ENCODE data around the gene OR14K1. TPM values are rescaled to one million over a fixed set of nuclear protein-coding genes. Genes with fewer than 3 reads are reported as not detected.
"Not testable (repeated sequence)": the region's sequence is repeated elsewhere in the genome, so short reads cannot be mapped to it uniquely, and the experiment has no call there.

The OR14K1 gene
- total and polyA plus RNA-seq, 2 experiments from 2014 or later = 0.31 TPM; not detected in 1

DNA sequence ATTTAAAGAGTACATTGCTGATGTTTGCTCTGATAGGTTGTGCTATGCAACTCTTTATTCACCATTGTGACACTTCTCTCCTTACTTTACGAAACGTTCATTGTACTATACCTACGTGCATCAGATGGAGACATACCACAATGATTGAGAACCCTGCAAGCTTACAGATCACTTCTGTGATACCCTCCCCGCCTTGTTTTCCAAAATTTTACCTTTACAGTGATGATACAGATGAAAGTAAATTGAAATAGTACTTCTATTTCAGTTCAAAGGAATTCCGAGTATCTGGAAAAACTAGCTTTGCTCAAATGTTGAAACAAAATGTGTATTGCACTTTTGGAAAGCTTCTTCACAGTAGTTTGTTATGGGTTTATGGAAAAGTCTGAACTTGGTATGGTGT lies 3.3 kb downstream of the OR14K1 start:
- Mint-ChIP-seq H3K36me3 (ENCODE audit: low read depth) (peaks cover 3% of the 10 kb centered on the region), H3K9me3 (peaks cover 64% of the 10 kb centered on the region), H3K27ac (no peak overlapping the region), H3K27me3 (ENCODE audit: insufficient read depth, low read depth, poor library complexity) (no peaks in the 10 kb centered on the region), H3K4me3 (no peak overlapping the region), H3K4me1 (no peaks in the 10 kb centered on the region)
- no peaks in the 10 kb centered on the region for H3K27me3 ChIP-seq (ENCODE audit: insufficient read depth)
- no peak for DNase-seq (ENCODE audit: low spot score)
- H3K27ac ChIP-seq (ENCODE audit: low read depth) = no peak overlapping the region
- H3F3A ChIP-seq (replicated peaks; ENCODE audit: low read depth) = no peaks in the 10 kb centered on the region
- TF ChIP-seq, protein P1, sequence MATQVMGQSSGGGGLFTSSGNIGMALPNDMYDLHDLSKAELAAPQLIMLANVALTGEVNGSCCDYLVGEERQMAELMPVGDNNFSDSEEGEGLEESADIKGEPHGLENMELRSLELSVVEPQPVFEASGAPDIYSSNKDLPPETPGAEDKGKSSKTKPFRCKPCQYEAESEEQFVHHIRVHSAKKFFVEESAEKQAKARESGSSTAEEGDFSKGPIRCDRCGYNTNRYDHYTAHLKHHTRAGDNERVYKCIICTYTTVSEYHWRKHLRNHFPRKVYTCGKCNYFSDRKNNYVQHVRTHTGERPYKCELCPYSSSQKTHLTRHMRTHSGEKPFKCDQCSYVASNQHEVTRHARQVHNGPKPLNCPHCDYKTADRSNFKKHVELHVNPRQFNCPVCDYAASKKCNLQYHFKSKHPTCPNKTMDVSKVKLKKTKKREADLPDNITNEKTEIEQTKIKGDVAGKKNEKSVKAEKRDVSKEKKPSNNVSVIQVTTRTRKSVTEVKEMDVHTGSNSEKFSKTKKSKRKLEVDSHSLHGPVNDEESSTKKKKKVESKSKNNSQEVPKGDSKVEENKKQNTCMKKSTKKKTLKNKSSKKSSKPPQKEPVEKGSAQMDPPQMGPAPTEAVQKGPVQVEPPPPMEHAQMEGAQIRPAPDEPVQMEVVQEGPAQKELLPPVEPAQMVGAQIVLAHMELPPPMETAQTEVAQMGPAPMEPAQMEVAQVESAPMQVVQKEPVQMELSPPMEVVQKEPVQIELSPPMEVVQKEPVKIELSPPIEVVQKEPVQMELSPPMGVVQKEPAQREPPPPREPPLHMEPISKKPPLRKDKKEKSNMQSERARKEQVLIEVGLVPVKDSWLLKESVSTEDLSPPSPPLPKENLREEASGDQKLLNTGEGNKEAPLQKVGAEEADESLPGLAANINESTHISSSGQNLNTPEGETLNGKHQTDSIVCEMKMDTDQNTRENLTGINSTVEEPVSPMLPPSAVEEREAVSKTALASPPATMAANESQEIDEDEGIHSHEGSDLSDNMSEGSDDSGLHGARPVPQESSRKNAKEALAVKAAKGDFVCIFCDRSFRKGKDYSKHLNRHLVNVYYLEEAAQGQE (IDR thresholded peaks at IDR 0.05; ENCODE audit: unreplicated experiment) = no peak
- TF ChIP-seq, protein P2, sequence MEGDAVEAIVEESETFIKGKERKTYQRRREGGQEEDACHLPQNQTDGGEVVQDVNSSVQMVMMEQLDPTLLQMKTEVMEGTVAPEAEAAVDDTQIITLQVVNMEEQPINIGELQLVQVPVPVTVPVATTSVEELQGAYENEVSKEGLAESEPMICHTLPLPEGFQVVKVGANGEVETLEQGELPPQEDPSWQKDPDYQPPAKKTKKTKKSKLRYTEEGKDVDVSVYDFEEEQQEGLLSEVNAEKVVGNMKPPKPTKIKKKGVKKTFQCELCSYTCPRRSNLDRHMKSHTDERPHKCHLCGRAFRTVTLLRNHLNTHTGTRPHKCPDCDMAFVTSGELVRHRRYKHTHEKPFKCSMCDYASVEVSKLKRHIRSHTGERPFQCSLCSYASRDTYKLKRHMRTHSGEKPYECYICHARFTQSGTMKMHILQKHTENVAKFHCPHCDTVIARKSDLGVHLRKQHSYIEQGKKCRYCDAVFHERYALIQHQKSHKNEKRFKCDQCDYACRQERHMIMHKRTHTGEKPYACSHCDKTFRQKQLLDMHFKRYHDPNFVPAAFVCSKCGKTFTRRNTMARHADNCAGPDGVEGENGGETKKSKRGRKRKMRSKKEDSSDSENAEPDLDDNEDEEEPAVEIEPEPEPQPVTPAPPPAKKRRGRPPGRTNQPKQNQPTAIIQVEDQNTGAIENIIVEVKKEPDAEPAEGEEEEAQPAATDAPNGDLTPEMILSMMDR (conservative IDR thresholded peaks at IDR 0.05; ENCODE audit: low read depth in 2 of 2) = no peak
- no peaks in the 10 kb centered on the region for H3K79me2 ChIP-seq (replicated peaks; ENCODE audit: insufficient read depth)
- no peak for ATAC-seq
- no peaks in the 10 kb centered on the region for H3K4me1 ChIP-seq (ENCODE audit: insufficient read depth)
- H3K9me2 ChIP-seq (ENCODE audit: insufficient read depth) = peaks cover 8% of the 10 kb centered on the region; the same call in 1 of the 2 replicates
- no peaks in the 10 kb centered on the region for H4K20me1 ChIP-seq (replicated peaks; ENCODE audit: insufficient read depth)
- H2AFZ ChIP-seq = no peak overlapping the region
- H3K4me2 ChIP-seq = no peak overlapping the region
- no peaks in the 10 kb centered on the region for H3K36me3 ChIP-seq (ENCODE audit: insufficient read depth)
- H3K4me3 ChIP-seq = no peak overlapping the region

DNA sequence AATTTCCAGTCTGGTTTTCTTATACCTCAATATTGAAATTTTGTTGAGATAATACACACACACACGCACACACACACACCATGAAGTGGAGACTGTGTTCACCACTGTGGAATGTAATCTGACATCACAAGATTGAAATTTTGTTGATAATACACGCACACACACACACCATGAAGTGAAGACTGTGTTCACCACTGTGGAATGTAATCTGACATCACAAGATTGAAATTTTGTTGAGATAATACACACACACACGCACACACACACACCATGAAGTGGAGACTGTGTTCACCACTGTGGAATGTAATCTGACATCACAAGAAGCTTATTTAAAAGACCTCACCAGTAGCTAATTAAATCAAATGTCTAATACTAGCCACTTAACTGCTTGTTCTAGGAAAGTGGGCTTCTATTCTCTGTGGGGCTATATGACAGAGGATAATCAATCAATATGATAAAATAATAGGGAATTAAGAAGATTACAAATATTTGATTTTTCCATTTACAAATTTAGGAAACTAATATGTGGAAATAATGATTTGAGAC lies 3.9 kb downstream of the OR14K1 start:
- H3K27me3 Mint-ChIP-seq (ENCODE audit: insufficient read depth, low read depth, poor library complexity); H2AFZ ChIP-seq; H3K4me3 Mint-ChIP-seq; H3K4me2 ChIP-seq; H3K4me1 Mint-ChIP-seq; H3K4me3 ChIP-seq; H3K27ac ChIP-seq (ENCODE audit: low read depth); H3K79me2 ChIP-seq (replicated peaks; ENCODE audit: insufficient read depth); H3K27me3 ChIP-seq (ENCODE audit: insufficient read depth); H3K27ac Mint-ChIP-seq; DNase-seq (ENCODE audit: low spot score); H3K36me3 ChIP-seq (ENCODE audit: insufficient read depth); ATAC-seq; H3K9me2 ChIP-seq (ENCODE audit: insufficient read depth); H4K20me1 ChIP-seq (replicated peaks; ENCODE audit: insufficient read depth); H3K36me3 Mint-ChIP-seq (ENCODE audit: low read depth); H3K4me1 ChIP-seq (ENCODE audit: insufficient read depth); H3F3A ChIP-seq (replicated peaks; ENCODE audit: low read depth): not testable (repeated sequence)
- peaks cover 64% of the 10 kb centered on the region for H3K9me3 Mint-ChIP-seq

DNA sequence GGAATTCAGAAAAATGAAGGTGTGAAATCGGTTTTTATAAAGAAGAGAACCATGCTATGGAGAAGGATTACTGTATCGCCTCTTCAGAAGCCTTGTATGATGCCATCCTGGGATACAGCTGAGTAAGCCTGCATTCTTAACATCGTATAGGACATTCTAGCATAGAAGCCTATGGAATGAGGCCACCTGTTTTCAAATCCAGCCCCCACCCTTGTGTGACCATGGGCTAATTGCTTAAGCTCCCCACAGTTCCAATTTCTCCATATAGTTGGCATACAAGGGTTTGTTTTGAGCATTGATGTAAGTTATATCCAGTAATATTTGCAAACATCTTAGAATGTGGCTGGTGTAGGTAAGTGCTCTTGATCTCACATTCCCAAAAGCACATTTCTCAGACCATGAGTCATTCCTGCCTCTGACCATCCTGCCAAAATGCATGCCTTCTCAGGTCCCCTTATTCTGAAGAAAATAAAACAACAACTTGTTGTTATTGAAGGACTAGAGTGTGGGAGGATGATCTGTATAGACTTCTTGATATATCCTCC lies 8.0 kb downstream of the OR14K1 start:
- H4K20me1 ChIP-seq (replicated peaks; ENCODE audit: insufficient read depth) = no peaks in the 10 kb centered on the region
- no peak for DNase-seq (ENCODE audit: low spot score)
- no peaks in the 10 kb centered on the region for H3K79me2 ChIP-seq (replicated peaks; ENCODE audit: insufficient read depth)
- no peak overlapping the region for H3K4me3 ChIP-seq
- ATAC-seq = no peak
- no peaks in the 10 kb centered on the region; the same call in 1 of the 3 replicates for H3K36me3 Mint-ChIP-seq (ENCODE audit: low read depth)
- peaks cover 8% of the 10 kb centered on the region; the same call in 1 of the 2 replicates for H3K9me2 ChIP-seq (ENCODE audit: insufficient read depth)
- no peaks in the 10 kb centered on the region for H3F3A ChIP-seq (replicated peaks; ENCODE audit: low read depth)
- H2AFZ ChIP-seq = no peak overlapping the region
- no peak overlapping the region for H3K27ac ChIP-seq (ENCODE audit: low read depth)
- no peak overlapping the region for H3K27ac Mint-ChIP-seq
- H3K36me3 ChIP-seq (ENCODE audit: insufficient read depth) = no peaks in the 10 kb centered on the region
- H3K27me3 ChIP-seq (ENCODE audit: insufficient read depth) = no peaks in the 10 kb centered on the region
- no peaks in the 10 kb centered on the region for H3K4me1 Mint-ChIP-seq
- no peak overlapping the region for H3K4me2 ChIP-seq
- no peaks in the 10 kb centered on the region for H3K4me1 ChIP-seq (ENCODE audit: insufficient read depth)
- H3K27me3 Mint-ChIP-seq (ENCODE audit: insufficient read depth, low read depth, poor library complexity) = no peaks in the 10 kb centered on the region
- no peak overlapping the region for H3K4me3 Mint-ChIP-seq
- H3K9me3 Mint-ChIP-seq = peaks cover 64% of the 10 kb centered on the region
- TF ChIP-seq, protein P2 (conservative IDR thresholded peaks at IDR 0.05; ENCODE audit: low read depth in 2 of 2) = no peak
- TF ChIP-seq, protein P3, sequence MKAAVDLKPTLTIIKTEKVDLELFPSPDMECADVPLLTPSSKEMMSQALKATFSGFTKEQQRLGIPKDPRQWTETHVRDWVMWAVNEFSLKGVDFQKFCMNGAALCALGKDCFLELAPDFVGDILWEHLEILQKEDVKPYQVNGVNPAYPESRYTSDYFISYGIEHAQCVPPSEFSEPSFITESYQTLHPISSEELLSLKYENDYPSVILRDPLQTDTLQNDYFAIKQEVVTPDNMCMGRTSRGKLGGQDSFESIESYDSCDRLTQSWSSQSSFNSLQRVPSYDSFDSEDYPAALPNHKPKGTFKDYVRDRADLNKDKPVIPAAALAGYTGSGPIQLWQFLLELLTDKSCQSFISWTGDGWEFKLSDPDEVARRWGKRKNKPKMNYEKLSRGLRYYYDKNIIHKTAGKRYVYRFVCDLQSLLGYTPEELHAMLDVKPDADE (IDR thresholded peaks at IDR 0.05) = no peak
- TF ChIP-seq ZNF114 (CRISPR knock-in tag; IDR thresholded peaks at IDR 0.05) = no peak
- TF ChIP-seq STAT1 (IDR thresholded peaks at IDR 0.05; ENCODE audit: unreplicated experiment) = no peak
- TF ChIP-seq, protein P1 (IDR thresholded peaks at IDR 0.05; ENCODE audit: unreplicated experiment) = no peak
